ENCODE data around the gene MACROD2. TPM values are rescaled to one million over a fixed set of nuclear protein-coding genes. Genes with fewer than 3 reads are reported as not detected.
A peak's percentile ranks its signal among the peaks of the same experiment; 100 is the strongest.

The MACROD2 gene
- total RNA-seq, 5 donors from 2014 or later (not counting 1 experiment from before 2014, with no cell fraction given), result 0.23 to 1.3 (median 0.51) TPM; not detected in 2

- Histone ChIP-seq H3K27me3 (replicated peaks in 1 of 2; ENCODE audit: control insufficient read depth in 2 of 2, extremely low read depth in 1 of 2, insufficient read depth in 2 of 2, low read length in 1 of 2) (no peaks in the 10 kb centered on the region), H3K36me3 (ENCODE audit: control insufficient read depth in 2 of 2, extremely low read depth in 1 of 2, insufficient read depth in 1 of 2, low read length in 1 of 2) (no peaks in the 10 kb centered on the region), H3K4me3 (ENCODE audit: control insufficient read depth in 1 of 2, extremely low read depth in 1 of 2, low read length in 1 of 2) (no peak overlapping the region), H3K4me1 (ENCODE audit: control insufficient read depth in 1 of 2, extremely low read depth in 1 of 2, insufficient read depth in 2 of 2, low read length in 2 of 2) (no peaks in the 10 kb centered on the region), H3K27ac (ENCODE audit: low read length) (no peak overlapping the region), H3K9me3 (no peaks in the 10 kb centered on the region)
- H3K27ac Mint-ChIP-seq, result no peak overlapping the region
- WGBS (ENCODE audit: insufficient coverage), result no CpG with 5 or more reads among the region's 1 CpG
- DNase-seq, result no peak
- CTCF ChIA-PET, result no interaction called here
- H3K27me3 Mint-ChIP-seq, result no peaks in the 10 kb centered on the region
- H3K9me3 Mint-ChIP-seq, result peaks cover 3 to 31% (median 8%) of the 10 kb centered on the region in 3 donors
- ATAC-seq (replicated peaks in 1 of 4), result no peak
- no peak overlapping the region for H3K4me3 Mint-ChIP-seq
- H3K36me3 Mint-ChIP-seq, result no peaks in the 10 kb centered on the region
- POLR2A ChIA-PET, result no interaction called here
- H3K4me1 Mint-ChIP-seq, result no peaks in the 10 kb centered on the region
These were observed 1236.9 kb downstream of the MACROD2 start for GRCh38 chr20:15232243-15232642.

GRCh38 chr20:15235471-15236198 lies 1240.3 kb downstream of the MACROD2 start:
- Histone ChIP-seq H3K9me3 (no peaks in the 10 kb centered on the region), H3K4me3 (ENCODE audit: control insufficient read depth in 1 of 2, extremely low read depth in 1 of 2, low read length in 1 of 2) (no peak overlapping the region), H3K36me3 (ENCODE audit: control insufficient read depth in 2 of 2, extremely low read depth in 1 of 2, insufficient read depth in 1 of 2, low read length in 1 of 2) (no peaks in the 10 kb centered on the region), H3K27ac (ENCODE audit: low read length) (no peak overlapping the region), H3K27me3 (replicated peaks in 1 of 2; ENCODE audit: control insufficient read depth in 2 of 2, extremely low read depth in 1 of 2, insufficient read depth in 2 of 2, low read length in 1 of 2) (no peaks in the 10 kb centered on the region), H3K4me1 (ENCODE audit: control insufficient read depth in 1 of 2, extremely low read depth in 1 of 2, insufficient read depth in 2 of 2, low read length in 2 of 2) (no peaks in the 10 kb centered on the region)
- no peak overlapping the region for H3K4me3 Mint-ChIP-seq
- CTCF ChIA-PET, result no interaction called here
- ATAC-seq (replicated peaks in 1 of 4) (no peak), DNase-seq (no peak)
- peaks cover 0 to 24% (median 8%) of the 10 kb centered on the region in 3 donors for H3K9me3 Mint-ChIP-seq
- H3K27me3 Mint-ChIP-seq, result no peaks in the 10 kb centered on the region
- POLR2A ChIA-PET, result no interaction called here
- H3K36me3 Mint-ChIP-seq, result no peaks in the 10 kb centered on the region
- H3K4me1 Mint-ChIP-seq, result no peaks in the 10 kb centered on the region
- 50% methylated on average over 1 of the region's 2 CpGs for WGBS (ENCODE audit: insufficient coverage)
- H3K27ac Mint-ChIP-seq, result no peak overlapping the region

- no peaks in the 10 kb centered on the region for H3K4me1 Mint-ChIP-seq
- CTCF ChIA-PET, result no interaction called here
- H3K27ac Mint-ChIP-seq, result no peak overlapping the region
- Histone ChIP-seq H3K4me1 (ENCODE audit: control insufficient read depth in 1 of 2, extremely low read depth in 1 of 2, insufficient read depth in 2 of 2, low read length in 2 of 2) (no peaks in the 10 kb centered on the region), H3K36me3 (ENCODE audit: control insufficient read depth in 2 of 2, extremely low read depth in 1 of 2, insufficient read depth in 1 of 2, low read length in 1 of 2) (no peaks in the 10 kb centered on the region), H3K27ac (ENCODE audit: low read length) (no peak overlapping the region), H3K9me3 (no peaks in the 10 kb centered on the region), H3K4me3 (ENCODE audit: control insufficient read depth in 1 of 2, extremely low read depth in 1 of 2, low read length in 1 of 2) (no peak overlapping the region), H3K27me3 (replicated peaks in 1 of 2; ENCODE audit: control insufficient read depth in 2 of 2, extremely low read depth in 1 of 2, insufficient read depth in 2 of 2, low read length in 1 of 2) (no peaks in the 10 kb centered on the region)
- H3K9me3 Mint-ChIP-seq, result peaks cover 0 to 15% (median 8%) of the 10 kb centered on the region in 3 donors
- no peak for ATAC-seq (replicated peaks in 1 of 4)
- POLR2A ChIA-PET, result no interaction called here
- H3K4me3 Mint-ChIP-seq, result no peak overlapping the region
- no peaks in the 10 kb centered on the region for H3K36me3 Mint-ChIP-seq
- WGBS (ENCODE audit: insufficient coverage), result no CpG with 5 or more reads among the region's 1 CpG
- DNase-seq, result peak in 2 of 35 experiments; percentile 1
- H3K27me3 Mint-ChIP-seq, result no peaks in the 10 kb centered on the region
These were observed 1241.5 kb downstream of the MACROD2 start for GRCh38 chr20:15236812-15237211.

GRCh38 chr20:15239542-15240206 lies 1244.4 kb downstream of the MACROD2 start:
- no peak overlapping the region for H3K4me3 Mint-ChIP-seq
- ChIA-PET POLR2A (interaction anchor here (0.6 to 0.7 kb wide), 3 partner anchors 28 to 150 kb away, joined by 4 to 9 read pairs (median 5); no protein-coding TSS in a partner anchor), CTCF (no interaction called here)
- DNase-seq, result no peak
- H3K27ac ChIP-seq (ENCODE audit: low read length), result no peak overlapping the region
- WGBS (ENCODE audit: insufficient coverage), result no CpG with 5 or more reads among the region's 3 CpGs
- ATAC-seq (replicated peaks in 1 of 4), result no peak
- H3K4me1 ChIP-seq (ENCODE audit: control insufficient read depth in 1 of 2, extremely low read depth in 1 of 2, insufficient read depth in 2 of 2, low read length in 2 of 2), result no peaks in the 10 kb centered on the region
- H3K27me3 Mint-ChIP-seq, result no peaks in the 10 kb centered on the region
- H3K27ac Mint-ChIP-seq, result no peak overlapping the region
- H3K4me3 ChIP-seq (ENCODE audit: control insufficient read depth in 1 of 2, extremely low read depth in 1 of 2, low read length in 1 of 2), result no peak overlapping the region
- no peaks in the 10 kb centered on the region for H3K36me3 ChIP-seq (ENCODE audit: control insufficient read depth in 2 of 2, extremely low read depth in 1 of 2, insufficient read depth in 1 of 2, low read length in 1 of 2)
- peaks cover 0 to 6% (median 5%) of the 10 kb centered on the region in 3 donors for H3K9me3 Mint-ChIP-seq
- no peaks in the 10 kb centered on the region for H3K4me1 Mint-ChIP-seq
- no peaks in the 10 kb centered on the region for H3K9me3 ChIP-seq
- H3K27me3 ChIP-seq (replicated peaks in 1 of 2; ENCODE audit: control insufficient read depth in 2 of 2, extremely low read depth in 1 of 2, insufficient read depth in 2 of 2, low read length in 1 of 2), result no peaks in the 10 kb centered on the region
- no peaks in the 10 kb centered on the region for H3K36me3 Mint-ChIP-seq

GRCh38 chr20:15240801-15241200 lies 1245.5 kb downstream of the MACROD2 start:
- WGBS (ENCODE audit: insufficient coverage), result no CpG with 5 or more reads among the region's 1 CpG
- POLR2A ChIA-PET, result no interaction called here
- CTCF ChIA-PET, result no interaction called here

GRCh38 chr20:15241681-15242080 lies 1246.4 kb downstream of the MACROD2 start:
- ChIA-PET CTCF (no interaction called here), POLR2A (no interaction called here)
- Mint-ChIP-seq H3K4me3 (no peak overlapping the region), H3K36me3 (no peaks in the 10 kb centered on the region), H3K27me3 (no peaks in the 10 kb centered on the region), H3K27ac (no peak overlapping the region), H3K4me1 (no peaks in the 10 kb centered on the region), H3K9me3 (peaks cover 0 to 3% (median 0%) of the 10 kb centered on the region in 3 donors)
- Histone ChIP-seq H3K4me1 (ENCODE audit: control insufficient read depth in 1 of 2, extremely low read depth in 1 of 2, insufficient read depth in 2 of 2, low read length in 2 of 2) (no peaks in the 10 kb centered on the region), H3K27ac (ENCODE audit: low read length) (no peak overlapping the region), H3K4me3 (ENCODE audit: control insufficient read depth in 1 of 2, extremely low read depth in 1 of 2, low read length in 1 of 2) (no peak overlapping the region), H3K27me3 (replicated peaks in 1 of 2; ENCODE audit: control insufficient read depth in 2 of 2, extremely low read depth in 1 of 2, insufficient read depth in 2 of 2, low read length in 1 of 2) (no peaks in the 10 kb centered on the region), H3K36me3 (ENCODE audit: control insufficient read depth in 2 of 2, extremely low read depth in 1 of 2, insufficient read depth in 1 of 2, low read length in 1 of 2) (no peaks in the 10 kb centered on the region), H3K9me3 (no peaks in the 10 kb centered on the region)
- no peak for ATAC-seq (replicated peaks in 1 of 4)
- DNase-seq, result no peak

More at GRCh38 chr20:15240801-15241200, 1245.5 kb downstream of the MACROD2 start:
- no peak overlapping the region for H3K27ac ChIP-seq (ENCODE audit: low read length)
- no peak overlapping the region for H3K4me3 ChIP-seq (ENCODE audit: control insufficient read depth in 1 of 2, extremely low read depth in 1 of 2, low read length in 1 of 2)
- no peaks in the 10 kb centered on the region for H3K36me3 Mint-ChIP-seq
- DNase-seq (no peak), ATAC-seq (replicated peaks in 1 of 4) (no peak)
- H3K27me3 Mint-ChIP-seq, result no peaks in the 10 kb centered on the region
- no peak overlapping the region for H3K27ac Mint-ChIP-seq
- H3K27me3 ChIP-seq (replicated peaks in 1 of 2; ENCODE audit: control insufficient read depth in 2 of 2, extremely low read depth in 1 of 2, insufficient read depth in 2 of 2, low read length in 1 of 2), result no peaks in the 10 kb centered on the region
- no peak overlapping the region for H3K4me3 Mint-ChIP-seq
- H3K9me3 Mint-ChIP-seq, result peaks cover 0 to 3% (median 1%) of the 10 kb centered on the region in 3 donors
- H3K4me1 Mint-ChIP-seq, result no peaks in the 10 kb centered on the region
- no peaks in the 10 kb centered on the region for H3K9me3 ChIP-seq
- H3K4me1 ChIP-seq (ENCODE audit: control insufficient read depth in 1 of 2, extremely low read depth in 1 of 2, insufficient read depth in 2 of 2, low read length in 2 of 2), result no peaks in the 10 kb centered on the region
- H3K36me3 ChIP-seq (ENCODE audit: control insufficient read depth in 2 of 2, extremely low read depth in 1 of 2, insufficient read depth in 1 of 2, low read length in 1 of 2), result no peaks in the 10 kb centered on the region

Measured in T-cell (primary cell).